Measurements from ENCODE around the gene FNIP2.

The FNIP2 gene

DNA sequence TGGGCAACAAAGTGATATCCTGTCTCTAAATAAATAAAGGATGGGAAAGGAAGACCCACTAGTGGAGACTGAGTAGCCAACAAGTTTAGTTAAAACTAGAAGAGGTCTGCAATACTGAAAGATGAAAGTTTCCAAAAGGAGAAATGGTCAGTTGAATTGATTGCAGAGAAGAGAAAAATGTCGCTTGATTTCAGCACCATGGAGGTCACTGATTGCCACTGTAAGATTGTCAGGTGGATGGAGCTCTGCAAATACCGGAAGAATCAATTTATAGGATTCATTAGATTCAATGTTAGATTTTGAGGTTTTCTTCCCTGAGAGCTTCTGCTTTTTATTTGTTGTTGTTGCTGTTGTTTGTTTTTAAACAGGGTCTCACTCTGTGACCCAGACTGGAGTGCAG lies 5.4 kb upstream of the FNIP2 start:
- DNase-seq (ENCODE audit: low read depth), result no peak

DNA sequence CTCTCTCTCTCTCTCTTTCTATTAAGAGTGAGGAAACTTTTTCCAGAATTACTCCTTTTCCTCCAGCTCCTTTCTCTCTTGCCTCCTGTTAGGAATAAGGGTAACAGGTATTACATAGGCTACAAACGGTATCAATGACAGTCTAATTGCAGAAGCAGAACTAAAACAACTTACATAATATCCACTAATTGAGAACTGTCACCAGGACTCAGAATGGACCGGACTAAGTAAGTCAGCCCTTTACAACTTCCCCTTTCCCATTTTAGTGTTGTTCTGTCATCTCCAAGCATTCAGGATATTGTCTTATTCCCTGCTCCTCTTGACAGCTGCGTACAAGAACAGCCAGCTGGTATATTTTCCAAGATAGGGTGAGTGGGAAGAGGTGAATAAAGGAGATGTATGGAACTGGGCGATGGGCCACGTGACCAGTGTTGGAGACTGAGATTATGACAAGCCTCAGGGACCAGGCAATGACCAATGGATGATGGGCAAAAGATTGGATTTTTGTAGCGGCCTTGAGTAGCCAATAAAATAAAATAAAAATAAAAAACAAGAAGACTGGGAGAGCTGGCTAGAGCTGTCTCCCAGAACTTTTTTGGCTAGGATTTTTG lies 2.3 kb upstream of the FNIP2 start:
- DNase-seq (ENCODE audit: low read depth), result no peak

DNA sequence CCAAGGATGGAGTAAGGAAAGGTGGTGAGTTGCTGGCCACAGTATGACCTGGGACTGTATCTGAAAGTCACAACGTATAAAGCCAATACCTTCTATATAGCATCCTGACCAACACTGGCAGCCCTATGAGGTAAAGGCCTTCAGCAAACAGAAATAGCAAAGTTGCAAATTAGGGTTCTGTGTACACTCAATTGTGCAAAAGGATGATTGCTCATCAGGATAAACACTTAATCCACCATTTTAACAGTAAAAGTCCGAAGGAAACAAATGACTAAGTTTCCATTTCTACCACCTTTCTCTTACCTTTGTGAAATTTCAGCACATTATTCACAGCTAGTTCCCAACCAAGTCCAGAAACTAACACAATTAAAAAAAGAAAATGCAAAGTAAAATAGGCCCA lies 1.4 kb upstream of the FNIP2 start:
- DNase-seq (ENCODE audit: low read depth), result no peak

DNA sequence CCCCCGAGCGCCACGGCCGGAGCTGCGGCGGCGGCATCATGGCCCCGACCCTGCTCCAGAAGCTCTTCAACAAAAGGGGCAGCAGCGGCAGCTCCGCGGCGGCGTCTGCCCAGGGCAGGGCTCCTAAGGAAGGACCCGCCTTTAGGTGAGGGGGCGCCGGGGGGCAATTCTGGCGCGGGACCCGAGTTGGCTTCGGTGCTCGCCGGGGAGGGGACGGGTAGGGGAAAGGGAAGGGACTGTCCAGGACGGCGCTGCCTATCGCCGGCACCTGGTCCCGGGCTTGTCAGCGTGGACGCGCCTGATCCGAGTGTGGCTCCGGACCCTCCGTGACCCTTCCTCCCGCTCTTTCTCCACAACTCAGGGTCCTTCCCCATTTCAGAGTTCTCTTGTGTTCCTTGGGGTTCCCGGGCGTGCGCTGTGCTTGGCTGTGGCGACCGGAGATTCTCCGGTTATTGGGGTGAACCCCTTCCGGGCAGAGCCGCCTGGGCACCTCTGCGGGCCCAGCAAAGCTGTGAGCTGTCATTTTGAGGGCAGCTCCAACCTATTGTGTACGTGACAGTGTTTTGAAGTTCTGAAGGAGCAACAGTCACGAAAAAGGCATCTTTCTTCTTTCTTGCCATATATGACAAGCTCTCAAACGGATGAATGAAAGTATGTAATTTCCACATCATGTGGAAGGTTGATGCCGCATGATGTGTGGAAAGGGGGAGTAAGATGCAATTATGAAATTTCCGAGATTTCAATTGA lies 522 bp downstream of the FNIP2 start:
- DNase-seq (ENCODE audit: low read depth), result no peak

DNA sequence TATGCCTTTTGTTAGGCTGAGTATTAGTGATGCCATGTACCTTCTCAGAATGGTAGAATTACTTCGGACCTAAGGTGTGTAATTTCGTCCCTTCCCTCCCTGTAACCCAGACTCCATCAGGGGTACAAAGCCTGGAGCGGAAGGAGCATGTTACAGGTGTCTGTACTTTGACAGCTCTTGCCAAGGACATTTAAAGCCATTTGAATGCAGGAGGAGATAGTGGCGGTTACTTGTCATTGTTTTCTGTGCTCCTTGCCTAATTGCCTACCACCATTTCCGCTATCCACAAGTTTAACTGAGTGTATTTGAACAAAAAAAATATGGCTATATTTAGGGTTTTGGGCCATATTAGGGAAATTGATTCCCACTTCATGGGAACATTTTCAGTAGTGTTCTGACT lies 1.8 kb downstream of the FNIP2 start:
- DNase-seq (ENCODE audit: low read depth), result no peak

DNA sequence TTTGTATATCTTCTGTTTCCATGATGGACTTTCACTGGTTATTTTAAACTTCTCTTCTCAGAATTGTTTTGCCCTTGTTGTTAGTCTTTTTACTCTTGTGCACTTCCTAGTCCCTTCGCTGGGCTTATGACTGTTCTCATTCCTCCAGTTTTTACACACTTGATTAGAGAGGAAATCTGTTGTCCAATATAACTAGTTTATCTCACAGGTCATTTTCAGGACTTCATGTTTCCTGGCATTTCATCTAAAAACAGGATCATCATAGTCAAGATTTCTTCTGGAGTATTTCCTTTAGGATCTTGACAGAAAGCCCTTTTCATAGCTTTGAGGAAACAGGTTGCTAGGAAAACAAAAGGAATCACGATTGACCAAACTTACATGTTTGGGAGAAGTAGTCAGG lies 3.0 kb downstream of the FNIP2 start:
- DNase-seq (ENCODE audit: low read depth), result no peak

DNA sequence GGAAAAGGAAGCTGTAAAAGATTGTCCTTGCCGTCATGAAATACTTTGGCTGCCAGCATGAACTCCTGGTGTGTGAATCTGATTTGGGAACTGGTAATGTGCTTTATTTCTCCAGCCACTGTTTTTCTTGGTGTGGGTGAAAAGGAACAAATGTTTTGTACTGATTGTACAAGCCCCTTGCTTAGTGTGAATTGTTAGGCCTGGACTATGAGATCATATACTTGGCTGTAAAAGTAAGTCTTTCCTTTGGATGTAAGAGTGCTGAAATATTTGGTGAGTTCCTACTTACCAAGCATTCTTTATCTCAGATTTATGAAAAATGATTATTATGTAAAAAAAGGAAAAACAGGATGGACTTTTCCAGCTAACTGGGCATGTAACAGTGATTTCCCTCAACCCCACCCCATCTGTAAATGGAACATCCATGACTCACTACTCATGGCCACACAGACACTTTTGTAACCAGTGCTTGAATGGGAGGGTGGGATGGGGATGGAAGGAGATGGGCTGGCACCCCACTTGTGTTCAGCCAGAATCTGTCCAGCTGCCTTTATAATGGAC lies 6.3 kb downstream of the FNIP2 start:
- DNase-seq (ENCODE audit: low read depth), result no peak

DNA sequence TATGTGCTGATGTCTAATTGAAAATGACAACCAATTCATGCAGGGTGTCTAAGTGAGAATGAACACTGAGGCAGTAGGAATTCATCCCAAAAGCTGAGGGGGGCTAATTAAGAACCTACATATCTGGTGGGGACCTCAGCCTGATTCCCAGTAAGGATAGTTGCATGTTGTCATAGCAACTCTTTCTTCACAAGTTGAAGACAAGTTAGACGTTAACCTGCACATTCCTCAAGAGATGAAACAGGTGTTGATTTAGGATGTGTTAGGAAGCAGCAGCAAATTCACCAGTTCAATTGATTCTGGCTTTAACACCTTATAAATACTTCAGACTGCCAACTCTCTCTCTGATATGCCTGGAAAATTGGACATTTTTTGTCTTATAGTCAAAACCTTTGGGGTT lies 7.3 kb downstream of the FNIP2 start:
- DNase-seq (ENCODE audit: low read depth), result no peak

DNA sequence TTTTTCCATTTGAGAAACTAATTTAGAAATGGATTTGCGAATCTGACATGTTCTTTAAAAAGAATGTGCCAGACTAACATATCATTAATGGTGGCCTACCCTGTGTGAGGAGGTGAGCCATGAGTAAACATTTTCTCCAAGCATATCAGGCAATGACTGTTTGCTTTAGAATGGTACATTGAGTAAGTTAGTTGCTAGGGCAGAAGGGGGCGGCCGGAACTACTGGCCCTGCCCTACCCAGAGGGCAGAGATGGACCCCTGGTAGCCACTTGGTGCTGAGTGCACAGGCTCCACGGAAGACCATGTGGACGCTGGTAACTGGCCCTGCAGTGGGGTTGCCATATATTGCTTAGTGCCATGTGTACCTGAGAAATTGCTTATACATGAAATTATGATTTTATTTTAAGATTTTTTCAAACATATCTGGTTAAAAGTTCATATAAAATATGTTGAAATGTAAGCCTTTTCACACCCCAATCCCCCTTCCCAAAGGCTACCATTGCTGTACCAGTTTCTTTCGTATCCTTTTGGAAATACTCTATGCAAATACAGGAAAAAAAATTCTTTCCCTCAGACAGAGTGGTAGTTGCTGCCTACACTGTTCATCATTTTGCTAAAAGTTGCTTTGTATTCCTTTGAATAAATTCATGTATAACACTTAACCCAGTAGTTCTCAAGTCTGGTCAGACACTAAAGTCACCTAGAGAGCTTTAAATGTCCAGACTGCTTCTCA lies 8.8 kb downstream of the FNIP2 start:
- DNase-seq (ENCODE audit: low read depth), result no peak

DNA sequence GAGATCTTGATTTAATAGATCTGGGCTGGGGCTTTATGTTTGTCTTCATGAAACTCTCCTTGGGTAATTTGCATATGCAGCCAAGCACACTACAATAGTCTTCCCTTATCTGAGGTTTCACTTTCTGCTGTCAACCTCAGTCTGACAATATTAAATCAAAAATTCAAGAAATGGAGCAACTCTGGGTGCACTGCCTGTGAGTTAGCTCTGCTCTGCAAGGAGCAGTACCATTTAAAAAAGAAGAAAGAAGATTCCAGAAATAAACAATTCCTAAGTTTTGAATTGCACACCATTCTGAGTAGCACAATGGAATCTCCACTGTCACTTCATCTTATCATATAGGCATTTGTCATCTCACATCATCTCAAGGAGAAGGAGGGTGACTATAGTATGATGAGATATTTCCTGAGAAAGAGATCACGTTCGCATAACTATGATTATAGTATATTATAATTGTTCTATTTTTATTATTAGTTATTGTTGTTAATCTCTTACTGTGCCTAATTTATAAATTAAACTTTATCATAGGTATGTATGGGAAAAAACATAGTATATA lies 9.4 kb downstream of the FNIP2 start:
- no peak for DNase-seq (ENCODE audit: low read depth)

DNA sequence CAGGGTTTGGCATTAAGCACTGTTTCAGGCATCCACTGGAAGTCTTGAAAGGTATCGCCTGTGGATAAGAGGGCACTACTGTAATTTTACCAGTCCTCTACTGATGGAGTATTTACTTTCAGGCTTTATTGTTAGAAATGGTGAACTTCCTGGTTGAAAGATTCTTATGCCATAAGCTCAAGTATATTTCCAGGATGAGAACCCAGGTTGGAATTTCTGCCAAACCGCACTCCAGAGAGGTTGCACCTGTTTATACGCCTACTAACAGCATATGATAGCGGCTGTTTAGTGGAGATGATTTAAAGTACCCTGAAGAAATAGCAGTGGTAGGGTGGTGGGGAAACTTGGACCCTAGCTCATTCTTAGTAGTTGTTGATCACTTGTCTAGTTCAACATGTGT lies 9.9 kb downstream of the FNIP2 start:
- no peak for DNase-seq (ENCODE audit: low read depth)

DNA sequence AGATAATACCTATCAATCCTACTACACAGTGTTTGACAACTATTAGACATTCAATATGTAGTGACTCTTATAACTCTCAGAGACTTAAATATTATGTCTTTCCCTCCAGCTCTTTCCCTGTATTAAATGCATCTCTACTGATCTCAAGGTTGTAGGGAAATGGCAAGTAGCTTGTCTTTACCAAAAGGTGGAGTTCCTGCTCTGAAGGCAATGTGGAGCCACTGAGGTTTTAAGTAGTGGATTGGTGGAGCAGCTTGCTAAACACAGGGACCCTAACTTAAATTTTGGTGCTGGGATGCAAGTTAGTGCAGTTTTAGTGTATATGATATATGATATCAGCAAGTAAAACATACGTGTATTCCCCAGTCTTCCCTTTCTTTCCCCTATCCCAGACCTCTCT lies 13.1 kb downstream of the FNIP2 start:
- no peak for DNase-seq (ENCODE audit: low read depth)

DNA sequence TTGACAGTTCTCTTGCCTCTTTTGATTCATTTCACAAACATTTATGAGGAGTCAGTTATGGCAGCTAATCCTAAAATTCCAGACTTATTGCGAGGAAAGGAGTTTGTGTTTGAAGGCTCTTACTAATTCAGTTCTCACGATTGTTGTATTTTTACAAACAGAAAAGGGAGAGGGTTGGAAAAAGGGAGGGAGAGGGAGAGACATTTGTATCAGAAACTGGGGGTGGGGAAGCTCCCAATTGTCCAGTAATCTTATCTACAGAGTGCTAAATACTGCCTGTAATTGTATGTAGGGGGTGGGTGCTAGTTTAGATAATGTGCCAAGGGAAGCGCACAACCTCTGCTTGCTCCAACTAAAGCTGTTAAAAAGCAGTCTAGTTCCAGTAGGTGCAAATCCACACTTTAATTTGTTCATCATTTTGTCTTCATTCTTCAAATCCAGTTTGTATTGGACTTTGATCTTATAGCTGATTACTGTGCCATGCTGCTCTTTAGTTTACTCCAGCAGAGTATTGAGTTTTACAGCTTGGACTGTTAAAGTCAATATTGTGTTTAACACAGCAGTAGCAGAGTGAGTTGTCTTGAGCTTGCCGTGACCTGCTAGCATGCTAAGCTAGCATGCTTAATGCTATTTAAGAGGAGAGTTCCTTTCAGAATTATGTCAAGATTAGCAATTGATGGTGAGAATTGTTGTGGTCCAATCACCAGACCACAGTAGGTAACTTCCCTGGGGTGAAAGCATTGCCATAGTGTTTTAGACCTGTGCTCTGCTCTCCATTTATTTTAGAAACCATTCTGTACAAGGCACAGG lies 13.9 kb downstream of the FNIP2 start:
- no peak for DNase-seq (ENCODE audit: low read depth)

DNA sequence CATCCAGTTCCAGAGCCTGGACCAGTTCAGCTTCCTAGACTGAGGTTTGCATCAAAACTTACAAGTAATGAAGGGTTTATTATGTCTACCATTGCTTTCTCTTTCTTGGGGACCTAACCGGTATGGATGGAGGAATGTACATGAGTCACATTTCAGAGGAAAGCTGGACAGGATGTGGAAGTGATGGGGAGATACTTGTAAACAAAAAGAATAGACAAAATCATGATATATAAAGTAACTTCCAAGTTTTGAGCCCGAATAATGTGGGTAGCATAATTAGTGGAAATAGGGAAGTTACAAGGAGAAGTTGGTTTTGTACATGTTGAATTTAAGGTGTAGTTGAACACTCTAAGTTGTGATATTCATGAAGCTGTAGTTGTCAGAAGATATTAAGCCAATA lies 15.0 kb downstream of the FNIP2 start:
- DNase-seq (ENCODE audit: low read depth), result peak; percentile 58

DNA sequence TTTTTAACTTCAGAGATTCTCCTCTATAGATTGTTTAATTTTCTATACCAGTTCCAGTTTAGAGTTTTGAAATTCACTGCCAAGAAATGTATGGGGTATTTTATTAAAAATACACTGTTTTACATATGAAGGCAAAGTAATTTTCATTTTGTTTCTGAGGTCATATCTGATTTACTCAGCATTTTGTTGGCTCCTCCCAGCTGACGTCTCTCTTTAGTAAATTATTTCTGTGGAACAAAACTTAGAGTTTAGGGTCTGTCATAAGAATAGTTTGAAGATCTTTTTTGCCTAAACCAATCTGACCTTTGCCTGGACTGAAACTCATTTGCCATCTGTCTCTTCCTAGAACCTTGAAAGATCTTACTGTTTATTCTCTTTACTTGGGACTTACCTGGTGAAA lies 16.9 kb downstream of the FNIP2 start:
- no peak for DNase-seq (ENCODE audit: low read depth)

DNA sequence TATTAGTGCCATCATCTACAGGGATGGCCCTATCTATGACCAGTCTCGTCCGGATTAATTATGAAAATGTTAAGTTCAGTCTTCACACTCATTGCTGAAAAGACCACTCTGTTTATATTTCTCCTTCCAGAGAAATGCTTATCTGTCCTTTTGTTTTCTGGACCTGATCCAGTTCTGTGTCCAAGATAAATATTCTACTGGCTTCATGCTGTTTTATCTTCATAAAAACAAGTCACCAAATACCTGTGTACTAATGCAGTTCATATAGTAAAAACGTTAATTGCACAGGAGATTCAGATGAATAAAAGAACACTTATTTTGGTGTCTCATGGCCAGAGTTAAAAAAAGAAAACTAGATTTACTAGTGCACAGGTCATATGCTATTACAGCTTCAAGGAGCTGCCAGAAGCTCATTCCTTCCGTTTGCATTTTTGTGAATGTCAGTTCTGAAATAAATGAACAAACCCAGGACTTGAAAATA lies 17.3 kb downstream of the FNIP2 start:
- DNase-seq (ENCODE audit: low read depth), result no peak

DNA sequence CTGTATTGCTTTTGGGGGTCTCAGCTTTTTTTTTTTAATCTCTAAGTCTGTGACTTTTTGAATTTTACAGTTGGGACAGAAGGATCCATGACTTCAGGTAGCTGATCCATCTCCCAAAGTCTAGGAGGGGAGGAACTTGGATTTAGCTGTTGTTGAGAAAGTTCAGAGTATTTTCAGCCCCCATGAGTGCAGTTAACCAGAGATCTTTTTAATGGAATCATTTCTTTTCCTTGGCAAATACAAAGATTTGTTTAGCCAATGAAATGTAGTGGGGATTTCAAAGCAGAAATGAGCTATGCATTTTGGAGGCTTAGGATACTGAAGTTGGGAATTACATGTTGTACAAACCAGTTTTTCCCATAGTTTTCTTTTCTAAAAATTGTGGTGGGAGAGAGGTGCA lies 18.1 kb downstream of the FNIP2 start:
- DNase-seq (ENCODE audit: low read depth), result no peak

DNA sequence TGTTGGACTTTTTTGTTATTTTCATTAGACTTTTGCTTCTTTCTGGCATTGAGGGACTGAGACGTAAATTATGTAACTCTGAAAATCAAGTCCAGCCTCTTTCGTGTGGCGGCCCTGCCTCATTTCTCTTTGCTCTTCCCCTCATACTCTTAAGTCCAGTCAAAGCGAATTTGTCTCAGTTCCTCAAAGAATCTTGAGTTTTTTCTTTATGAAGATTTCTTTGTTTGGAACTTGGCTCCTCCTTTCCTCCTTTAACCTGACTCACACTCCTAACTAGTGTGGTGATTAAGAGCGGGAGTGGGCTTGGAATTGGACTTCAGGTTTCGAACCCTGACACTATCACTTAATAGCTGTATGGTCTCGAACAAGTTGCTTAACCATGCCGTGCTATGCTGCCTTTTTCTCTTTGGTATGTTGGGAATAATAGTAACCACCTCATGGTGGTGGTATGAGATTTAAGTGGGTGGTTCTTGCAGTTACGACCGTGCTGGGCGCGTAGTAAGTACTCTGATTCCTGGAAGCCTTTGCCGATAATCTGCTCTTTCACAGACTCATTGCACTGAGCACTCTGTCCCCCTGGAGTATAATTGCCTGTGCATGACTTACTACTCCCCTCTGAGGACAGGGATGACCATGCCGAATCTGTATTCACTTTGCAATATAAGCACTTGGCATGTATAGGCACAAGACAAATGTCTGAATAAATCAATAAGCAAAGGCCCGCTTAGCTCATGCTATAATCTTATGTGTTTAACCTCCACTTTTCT lies 19.1 kb downstream of the FNIP2 start:
- no peak for DNase-seq (ENCODE audit: low read depth)

DNA sequence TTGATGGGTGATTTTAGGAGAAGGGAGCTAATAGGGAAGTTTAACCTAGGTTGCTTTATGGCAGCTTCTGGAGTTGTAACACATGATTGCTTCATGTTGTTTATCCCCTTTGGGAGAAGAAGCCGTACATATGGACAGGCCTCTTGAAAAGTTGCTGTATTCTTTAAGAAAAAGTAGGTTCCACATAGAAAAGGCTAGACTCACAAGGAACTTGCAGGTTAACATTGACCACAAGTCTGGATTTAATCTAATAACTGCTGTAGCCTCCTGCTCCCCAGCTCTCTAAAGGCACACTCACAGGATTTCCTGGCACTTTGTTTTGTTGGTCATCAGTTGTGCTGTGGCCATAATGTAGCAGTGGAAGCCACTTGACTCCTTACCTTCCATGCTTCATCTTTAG lies 19.7 kb downstream of the FNIP2 start:
- DNase-seq (ENCODE audit: low read depth), result no peak

DNA sequence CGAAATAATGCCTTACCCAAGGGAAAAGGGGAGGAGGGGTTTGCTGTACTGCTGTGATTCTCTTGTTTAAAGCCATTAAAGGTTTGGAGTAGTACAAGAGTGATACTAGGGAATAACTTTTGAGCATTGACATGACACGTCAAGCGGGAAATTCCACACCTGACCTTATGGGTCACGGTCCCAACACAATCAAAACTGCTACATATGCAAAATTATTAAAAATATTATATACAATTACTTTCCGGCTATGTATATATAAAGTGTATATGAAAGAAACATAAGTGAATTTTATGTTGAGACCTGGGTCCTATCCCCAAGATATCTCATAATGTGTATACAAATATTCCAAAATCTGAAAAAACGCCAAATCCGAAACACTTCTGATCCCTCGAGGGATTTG lies 21.0 kb downstream of the FNIP2 start:
- no peak for DNase-seq (ENCODE audit: low read depth)

DNA sequence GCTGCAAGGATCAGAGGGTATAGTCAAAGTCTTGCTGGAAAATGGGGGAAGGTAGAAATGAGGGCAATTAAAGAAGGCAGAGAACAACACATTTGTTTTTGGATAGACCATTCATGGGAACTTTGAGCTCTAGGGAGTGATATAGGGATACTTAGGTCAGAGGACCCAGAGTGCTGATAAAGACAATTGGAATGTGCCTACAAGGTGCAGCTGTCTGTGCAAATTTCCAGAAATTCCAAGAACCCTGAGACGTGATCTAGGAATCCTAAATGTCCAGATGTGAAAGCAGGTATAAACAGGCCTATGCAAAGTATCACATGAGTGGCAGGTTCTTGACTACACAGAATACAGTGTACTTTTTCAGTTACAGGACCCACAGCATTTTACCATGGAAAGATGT lies 24.2 kb downstream of the FNIP2 start:
- DNase-seq (ENCODE audit: low read depth), result no peak

Data from non-pigmented ciliary epithelial cell (primary cell).